ENCODE results near the gene CMIP. TPM values are rescaled to one million over a fixed set of nuclear protein-coding genes. Genes with fewer than 3 reads are reported as not detected.
A peak's percentile ranks its signal among the peaks of the same experiment; 100 is the strongest.

Gene CMIP
- total RNA-seq, 1 donor from 2014 or later, result 6.6 TPM

DNA sequence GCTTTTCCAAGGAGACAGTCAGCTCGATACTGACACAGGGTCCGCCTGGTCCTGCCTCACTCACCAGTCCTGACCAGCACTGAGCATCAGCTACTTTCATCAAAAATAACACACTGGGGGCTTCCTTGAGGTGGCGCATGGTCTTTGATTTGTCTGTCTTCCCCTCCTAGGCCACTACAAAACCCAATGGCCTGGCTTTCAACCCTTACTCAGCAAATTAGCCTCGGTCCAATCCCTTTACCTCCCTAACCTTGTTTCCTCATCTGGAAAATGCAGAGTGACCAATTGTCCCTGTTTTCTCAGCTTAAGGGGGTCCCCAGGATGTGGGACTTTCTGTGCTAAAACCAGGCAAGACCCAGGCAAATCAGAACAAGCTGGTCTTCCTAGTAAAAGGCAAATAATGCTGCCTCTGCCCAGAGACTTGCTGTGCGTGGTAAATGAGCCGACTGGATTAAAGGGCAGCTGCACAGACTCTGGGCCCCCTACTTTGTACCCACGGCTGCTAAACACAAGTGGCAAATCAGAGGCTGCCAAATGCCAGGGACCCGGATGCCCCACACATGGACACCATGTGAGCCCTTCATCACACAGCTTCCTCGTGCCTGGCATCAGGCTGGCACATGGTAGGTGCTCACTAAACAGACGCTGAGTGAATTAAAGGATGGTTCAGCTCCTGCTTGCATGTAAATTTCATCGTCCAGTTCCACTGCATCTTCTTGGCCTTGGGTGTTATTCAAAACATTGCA, 31.2 kb upstream of the CMIP start:
- TF ChIP-seq EZH2phosphoT487 (IDR thresholded peaks at IDR 0.05), result no peak
- Mint-ChIP-seq H3K27me3 (ENCODE audit: insufficient read depth, low read depth) (peaks cover 20% of the 10 kb centered on the region), H3K4me1 (peaks cover 56% of the 10 kb centered on the region), H3K9me3 (no peaks in the 10 kb centered on the region), H3K36me3 (no peaks in the 10 kb centered on the region), H3K27ac (no peak overlapping the region), H3K4me3 (no peak overlapping the region)
- H3K9ac ChIP-seq, result no peak overlapping the region
- H3K4me3 ChIP-seq, result no peak overlapping the region
- H3K79me2 ChIP-seq (ENCODE audit: low read depth), result no peaks in the 10 kb centered on the region
- no peaks in the 10 kb centered on the region for H3K36me3 ChIP-seq
- no peaks in the 10 kb centered on the region for H3K27me3 ChIP-seq
- no peaks in the 10 kb centered on the region for H4K20me1 ChIP-seq (ENCODE audit: low read depth)
- H3K4me2 ChIP-seq, result no peak overlapping the region
- H2AFZ ChIP-seq (replicated peaks), result no peak overlapping the region
- no peak for DNase-seq (ENCODE audit: low spot score)
- H3K9me3 ChIP-seq (ENCODE audit: low read depth), result no peaks in the 10 kb centered on the region
- no peak overlapping the region for H3K27ac ChIP-seq
- peaks cover 24% of the 10 kb centered on the region for H3K4me1 ChIP-seq
- H3F3A ChIP-seq (ENCODE audit: low read depth), result peaks cover 8% of the 10 kb centered on the region

- Histone ChIP-seq H3K4me2 (peak overlapping the region; percentile 15), H2AFZ (replicated peaks) (no peak overlapping the region), H3K9ac (no peak overlapping the region), H3K27me3 (no peaks in the 10 kb centered on the region), H3K4me1 (peaks cover 23% of the 10 kb centered on the region), H3K79me2 (ENCODE audit: low read depth) (no peaks in the 10 kb centered on the region), H3F3A (ENCODE audit: low read depth) (peaks cover 8% of the 10 kb centered on the region), H4K20me1 (ENCODE audit: low read depth) (no peaks in the 10 kb centered on the region), H3K9me3 (ENCODE audit: low read depth) (no peaks in the 10 kb centered on the region), H3K4me3 (no peak overlapping the region), H3K27ac (no peak overlapping the region), H3K36me3 (no peaks in the 10 kb centered on the region)
- Mint-ChIP-seq H3K27me3 (ENCODE audit: insufficient read depth, low read depth) (peaks cover 9% of the 10 kb centered on the region), H3K9me3 (no peaks in the 10 kb centered on the region), H3K4me1 (peaks cover 50% of the 10 kb centered on the region), H3K27ac (no peak overlapping the region), H3K36me3 (no peaks in the 10 kb centered on the region), H3K4me3 (peak overlapping the region; percentile 56)
- TF ChIP-seq EZH2phosphoT487 (IDR thresholded peaks at IDR 0.05), result no peak
- TF ChIP-seq EZH2 (IDR thresholded peaks at IDR 0.05), result no peak
- no peak for TF ChIP-seq CTCF (IDR thresholded peaks at IDR 0.05)
- DNase-seq (ENCODE audit: low spot score), result peak; percentile 80
Observed at GRCh38 chr16:81415751-81416150, 28.9 kb upstream of the CMIP start.

- Histone ChIP-seq H3K27ac (no peak overlapping the region), H3K4me1 (peaks cover 16% of the 10 kb centered on the region), H3K36me3 (no peaks in the 10 kb centered on the region), H2AFZ (replicated peaks) (no peak overlapping the region), H3K9me3 (ENCODE audit: low read depth) (no peaks in the 10 kb centered on the region), H4K20me1 (ENCODE audit: low read depth) (no peaks in the 10 kb centered on the region), H3K4me2 (no peak overlapping the region), H3K27me3 (no peaks in the 10 kb centered on the region), H3K4me3 (no peak overlapping the region), H3F3A (ENCODE audit: low read depth) (peaks cover 8% of the 10 kb centered on the region), H3K79me2 (ENCODE audit: low read depth) (no peaks in the 10 kb centered on the region), H3K9ac (no peak overlapping the region)
- TF ChIP-seq EZH2phosphoT487 (IDR thresholded peaks at IDR 0.05) (no peak), CTCF (IDR thresholded peaks at IDR 0.05) (no peak), EZH2 (IDR thresholded peaks at IDR 0.05) (no peak)
- no peaks in the 10 kb centered on the region for H3K9me3 Mint-ChIP-seq
- DNase-seq (ENCODE audit: low spot score), result no peak
- H3K36me3 Mint-ChIP-seq, result no peaks in the 10 kb centered on the region
- no peak overlapping the region for H3K27ac Mint-ChIP-seq
- peaks cover 11% of the 10 kb centered on the region for H3K27me3 Mint-ChIP-seq (ENCODE audit: insufficient read depth, low read depth)
- H3K4me1 Mint-ChIP-seq, result peaks cover 46% of the 10 kb centered on the region
- no peak overlapping the region for H3K4me3 Mint-ChIP-seq
Observed at GRCh38 chr16:81416749-81417148, 27.9 kb upstream of the CMIP start.

- peaks cover 12% of the 10 kb centered on the region for H3K27me3 Mint-ChIP-seq (ENCODE audit: insufficient read depth, low read depth)
- Histone ChIP-seq H3K27me3 (no peaks in the 10 kb centered on the region), H3K79me2 (ENCODE audit: low read depth) (no peaks in the 10 kb centered on the region), H3F3A (ENCODE audit: low read depth) (peaks cover 8% of the 10 kb centered on the region), H4K20me1 (ENCODE audit: low read depth) (no peaks in the 10 kb centered on the region), H3K27ac (no peak overlapping the region), H3K4me2 (no peak overlapping the region), H3K4me3 (no peak overlapping the region), H3K36me3 (no peaks in the 10 kb centered on the region), H2AFZ (replicated peaks) (no peak overlapping the region), H3K4me1 (peaks cover 16% of the 10 kb centered on the region), H3K9me3 (ENCODE audit: low read depth) (no peaks in the 10 kb centered on the region), H3K9ac (no peak overlapping the region)
- no peak for TF ChIP-seq EZH2phosphoT487 (IDR thresholded peaks at IDR 0.05)
- no peak for TF ChIP-seq CTCF (IDR thresholded peaks at IDR 0.05)
- no peak for TF ChIP-seq EZH2 (IDR thresholded peaks at IDR 0.05)
- H3K4me3 Mint-ChIP-seq, result no peak overlapping the region
- DNase-seq (ENCODE audit: low spot score), result no peak
- no peaks in the 10 kb centered on the region for H3K36me3 Mint-ChIP-seq
- no peak overlapping the region for H3K27ac Mint-ChIP-seq
- H3K9me3 Mint-ChIP-seq, result no peaks in the 10 kb centered on the region
- H3K4me1 Mint-ChIP-seq, result peaks cover 43% of the 10 kb centered on the region
Observed at GRCh38 chr16:81417210-81417609, 27.4 kb upstream of the CMIP start.

Data from neural progenitor cell (in vitro differentiated cells).